Neuronal stem cell (in vitro differentiated cells): Measurements from ENCODE around the gene SZT2.
A peak's percentile ranks its signal among the peaks of the same experiment; 100 is the strongest.

ENCODE experiments used
- DNase-seq: peaks from one replicate; pipeline ENCODE4 v3.0.0-alpha.2; 2013; ENCODE audit warnings: low spot score
- H2AFZ ChIP-seq: one replicate; pipeline ENCODE4 v1.6.1; 2013; ENCODE audit warnings: mild to moderate bottlenecking, low read length, inconsistent platforms
- H2AK5ac ChIP-seq: 2 replicates; pipeline ENCODE4 v1.6.1; 2013; ENCODE audit warnings: low read depth, mild to moderate bottlenecking, inconsistent platforms, low read length, moderate library complexity, mixed read lengths
- H2BK120ac ChIP-seq: 2 replicates; pipeline ENCODE4 v1.6.1; 2013; ENCODE audit warnings: low read depth, mild to moderate bottlenecking, inconsistent platforms, low read length, moderate library complexity, mixed read lengths
- H2BK12ac ChIP-seq: one replicate; pipeline ENCODE4 v1.6.1; 2013; ENCODE audit warnings: low read length, inconsistent platforms
- H2BK15ac ChIP-seq: 2 replicates; pipeline ENCODE4 v1.6.1; 2013; ENCODE audit warnings: mild to moderate bottlenecking, low read length, inconsistent platforms, mixed read lengths
- H2BK5ac ChIP-seq: one replicate; pipeline ENCODE4 v1.6.1; 2013; ENCODE audit warnings: inconsistent platforms, mild to moderate bottlenecking, low read length, moderate library complexity
- H3K14ac ChIP-seq: one replicate; pipeline ENCODE4 v1.6.1; 2013; ENCODE audit warnings: low read length, inconsistent platforms
- H3K18ac ChIP-seq: 2 replicates; pipeline ENCODE4 v1.6.1; 2013; ENCODE audit warnings: low read length, inconsistent platforms
- H3K23ac ChIP-seq: 2 replicates; pipeline ENCODE4 v1.6.1; 2013; ENCODE audit warnings: low read depth, mild to moderate bottlenecking, mixed read lengths, low read length, inconsistent platforms; ENCODE audit not compliant: poor library complexity
- H3K27ac ChIP-seq: replicated peaks from 3 replicates; pipeline ENCODE4 v1.5.1; 2013; ENCODE audit warnings: low read length, inconsistent platforms
- H3K27me3 ChIP-seq, 3 experiments: 2 replicates each; pipeline ENCODE4 v1.6.1; 2013; ENCODE audit warnings: low read length in 3 of 3, mild to moderate bottlenecking in 2 of 3, inconsistent platforms in 1 of 3, low read depth in 1 of 3, mixed read lengths in 1 of 3, moderate library complexity in 1 of 3; ENCODE audit not compliant: control insufficient read depth in 3 of 3, insufficient read depth in 3 of 3
- H3K36me3 ChIP-seq, 2 donors: replicated peaks in 1 of 2; 2 replicates each; pipeline ENCODE4 v1.6.1; 2013; ENCODE audit warnings: low read length in 2 of 2; ENCODE audit not compliant: control insufficient read depth in 2 of 2, insufficient read depth in 2 of 2
- H3K4ac ChIP-seq: 2 replicates; pipeline ENCODE4 v1.6.1; 2013; ENCODE audit warnings: inconsistent platforms, mild to moderate bottlenecking, low read length, moderate library complexity
- H3K4me1 ChIP-seq, 2 donors: 1 replicate in 1 of 2; 2 replicates in 1 of 2; pipeline ENCODE4 v1.6.1; 2013; ENCODE audit warnings: low read length in 2 of 2, low read depth in 1 of 2; ENCODE audit not compliant: control insufficient read depth in 2 of 2, insufficient read depth in 1 of 2
- H3K4me2 ChIP-seq: one replicate; pipeline ENCODE4 v1.6.1; 2013; ENCODE audit warnings: mild to moderate bottlenecking, low read length, inconsistent platforms; ENCODE audit not compliant: insufficient read depth, poor library complexity, severe bottlenecking
- H3K4me3 ChIP-seq, 2 donors: 2 replicates each; pipeline ENCODE4 v1.5.1; 2013; ENCODE audit warnings: low read length in 2 of 2, mild to moderate bottlenecking in 2 of 2, inconsistent platforms in 1 of 2, moderate library complexity in 1 of 2
- H3K79me1 ChIP-seq: one replicate; pipeline ENCODE4 v1.6.1; 2013; ENCODE audit warnings: low read depth, mild to moderate bottlenecking, inconsistent platforms, low read length, moderate library complexity
- H3K9ac ChIP-seq: one replicate; pipeline ENCODE4 v1.6.1; 2013; ENCODE audit warnings: mild to moderate bottlenecking, low read depth, low read length, inconsistent platforms; ENCODE audit not compliant: poor library complexity
- H3K9me3 ChIP-seq, 2 donors: replicated peaks in 1 of 2; 2 replicates each; pipeline versions ENCODE3 to v1.6.1; 2013; ENCODE audit warnings: low read length in 2 of 2, mild to moderate bottlenecking in 2 of 2, inconsistent platforms in 1 of 2, low read depth in 1 of 2, mixed read lengths in 1 of 2, moderate library complexity in 1 of 2; ENCODE audit not compliant: control insufficient read depth in 2 of 2, insufficient read depth in 1 of 2
- H4K8ac ChIP-seq: one replicate; pipeline ENCODE4 v1.6.1; 2013; ENCODE audit warnings: low read depth, mild to moderate bottlenecking, inconsistent platforms, low read length, moderate library complexity
- H4K91ac ChIP-seq: one replicate; pipeline ENCODE4 v1.6.1; 2013; ENCODE audit warnings: low read length, low read depth, mild to moderate bottlenecking, inconsistent platforms; ENCODE audit not compliant: poor library complexity
- WGBS, 2 donors: extraction: QIAGEN DNeasy Blood & Tissue Kit; methylation state at CpG; one replicate each; pipeline ENCODE4 v1.1.7; 2013; ENCODE audit warnings: missing lambda C conversion rate in 2 of 2, mixed read lengths in 1 of 2; ENCODE audit not compliant: insufficient read length in 2 of 2, insufficient replicate concordance in 1 of 2; ENCODE audit errors: extremely low coverage in 2 of 2; 5-methylcytosine and 5-hydroxymethylcytosine counted together

The SZT2 gene

GRCh38 chr1:43363935-43364525 is 25.7 kb upstream of the SZT2 start:
- Histone ChIP-seq H2BK120ac (no peak overlapping the region), H3K14ac (no peak overlapping the region), H4K91ac (no peak overlapping the region), H3K27ac (no peak overlapping the region), H2AFZ (no peak overlapping the region), H3K4me2 (no peak overlapping the region), H3K9ac (no peak overlapping the region), H3K4ac (no peak overlapping the region), H3K9me3 (no peaks in the 10 kb centered on the region), H2BK5ac (no peak overlapping the region), H4K8ac (no peak overlapping the region), H3K4me1 (peaks cover 28 to 42% of the 10 kb centered on the region in 2 donors), H3K27me3 (no peaks in the 10 kb centered on the region), H3K18ac (no peak overlapping the region), H2AK5ac (no peak overlapping the region), H2BK12ac (no peak overlapping the region), H3K79me1 (peaks cover 9% of the 10 kb centered on the region), H3K4me3 (no peak overlapping the region), H3K23ac (no peak overlapping the region), H3K36me3 (peaks cover 43 to 63% of the 10 kb centered on the region in 2 donors), H2BK15ac (no peak overlapping the region)
- no CpG with 5 or more reads among the region's 5 CpGs for WGBS, 2 donors
- DNase-seq: no peak

- H2BK12ac ChIP-seq: no peak overlapping the region
- H3K4me2 ChIP-seq: no peak overlapping the region
- H4K91ac ChIP-seq: no peak overlapping the region
- no peak overlapping the region for H2BK120ac ChIP-seq
- peaks cover 19 to 35% of the 10 kb centered on the region in 2 donors for H3K4me1 ChIP-seq
- WGBS, 2 donors: no CpG with 5 or more reads among the region's 2 CpGs
- H3K36me3 ChIP-seq: peaks cover 34 to 48% of the 10 kb centered on the region in 2 donors
- H2AK5ac ChIP-seq: peak overlapping the region; percentile 47
- no peak overlapping the region for H3K9ac ChIP-seq
- H3K4ac ChIP-seq: no peak overlapping the region
- peak overlapping the region; percentile 23 for H3K23ac ChIP-seq
- no peak overlapping the region for H2BK5ac ChIP-seq
- no peak overlapping the region for H3K14ac ChIP-seq
- no peak overlapping the region for H2BK15ac ChIP-seq
- no peak overlapping the region for H3K4me3 ChIP-seq
- H3K79me1 ChIP-seq: peaks cover 4% of the 10 kb centered on the region
- peak overlapping the region; percentile 14 for H3K18ac ChIP-seq
- no peak overlapping the region for H4K8ac ChIP-seq
- H3K9me3 ChIP-seq: no peaks in the 10 kb centered on the region
- no peak for DNase-seq
- no peak overlapping the region for H3K27ac ChIP-seq
- H2AFZ ChIP-seq: no peak overlapping the region
- no peaks in the 10 kb centered on the region for H3K27me3 ChIP-seq
Observed at GRCh38 chr1:43365678-43366077, 24.0 kb upstream of the SZT2 start.

GRCh38 chr1:43366179-43366578 is 23.5 kb upstream of the SZT2 start:
- Histone ChIP-seq H2BK5ac (no peak overlapping the region), H2BK120ac (no peak overlapping the region), H3K18ac (peak overlapping the region; percentile 21), H2BK12ac (no peak overlapping the region), H3K4me1 (peaks cover 14 to 30% of the 10 kb centered on the region in 2 donors), H2AFZ (no peak overlapping the region), H3K36me3 (peaks cover 29 to 43% of the 10 kb centered on the region in 2 donors), H3K9ac (no peak overlapping the region), H3K79me1 (peaks cover 4% of the 10 kb centered on the region), H3K27ac (no peak overlapping the region), H4K91ac (no peak overlapping the region), H2BK15ac (no peak overlapping the region), H3K27me3 (no peaks in the 10 kb centered on the region), H3K14ac (no peak overlapping the region), H3K4me2 (no peak overlapping the region), H3K4me3 (no peak overlapping the region), H3K23ac (no peak overlapping the region), H4K8ac (no peak overlapping the region), H2AK5ac (peak overlapping the region; percentile 47), H3K9me3 (no peaks in the 10 kb centered on the region), H3K4ac (no peak overlapping the region)
- WGBS, 2 donors: no CpG with 5 or more reads among the region's 11 CpGs
- DNase-seq: no peak

- Histone ChIP-seq H3K18ac (peak overlapping the region; percentile 84), H2BK15ac (peak overlapping the region; percentile 76), H3K4me3 (peak overlapping the region; percentile 77 to 79), H2AK5ac (peak overlapping the region; percentile 90), H3K36me3 (peaks cover 25 to 39% of the 10 kb centered on the region in 2 donors), H3K14ac (no peak overlapping the region), H4K8ac (no peak overlapping the region), H3K9me3 (no peaks in the 10 kb centered on the region), H3K27ac (no peak overlapping the region), H3K4me1 (peaks cover 11 to 29% of the 10 kb centered on the region in 2 donors), H2BK120ac (no peak overlapping the region), H3K27me3 (no peaks in the 10 kb centered on the region), H3K4ac (no peak overlapping the region), H3K79me1 (peaks cover 4% of the 10 kb centered on the region), H2BK12ac (peak overlapping the region; percentile 99), H3K4me2 (peak overlapping the region; percentile 77), H3K23ac (peak overlapping the region; percentile 94), H2AFZ (no peak overlapping the region), H3K9ac (peak overlapping the region; percentile 93), H2BK5ac (no peak overlapping the region), H4K91ac (no peak overlapping the region)
- WGBS, 2 donors: no CpG with 5 or more reads among the region's 5 CpGs
- no peak for DNase-seq
Observed at GRCh38 chr1:43366601-43367025, 23.1 kb upstream of the SZT2 start.
